K562 (cell line): Measurements from ENCODE around the gene CCDC85B. TPM values are rescaled to one million over a fixed set of nuclear protein-coding genes. Genes with fewer than 3 reads are reported as not detected.
A peak's percentile ranks its signal among the peaks of the same experiment; 100 is the strongest.

Experiments used
- ATF3 ChIP-seq, 2 experiments: fragments of 450-650 bp in 1 of 2; sonication (generic) in 1 of 2; formaldehyde crosslinking in 1 of 2; IDR thresholded peaks in 1 of 2; conservative IDR thresholded peaks in 1 of 2; 2 replicates each; pipeline versions ENCODE4 v1.6.1 to v1.8.1; 2016 to 2023; ENCODE audit warnings: mild to moderate bottlenecking in 2 of 2, moderate library complexity in 2 of 2, inconsistent platforms in 1 of 2, missing genetic modification reagents in 1 of 2
- BCL6 ChIP-seq: fragments of 250-450 bp; sonication (Bioruptor Pico); IDR thresholded peaks from 2 replicates; pipeline ENCODE4 v1.4.0; 2020
- CBX1 ChIP-seq: sonication (generic); IDR thresholded peaks from 2 replicates; pipeline ENCODE4 v1.6.1; 2016; ENCODE audit warnings: antibody characterized with exemption, low read depth, mild to moderate bottlenecking
- CBX3 ChIP-seq, 2 experiments: IDR thresholded peaks; 1 replicate in 1 of 2; 2 replicates in 1 of 2; pipeline ENCODE4 v1.6.1; 2012; ENCODE audit warnings: inconsistent platforms in 2 of 2, low read length in 2 of 2, borderline replicate concordance in 1 of 2, control low read depth in 1 of 2
- E2F4 ChIP-seq: sonication (generic); formaldehyde crosslinking; IDR thresholded peaks from 2 replicates; pipeline ENCODE4 v1.8.0; 2022; ENCODE audit warnings: mild to moderate bottlenecking, low read depth, missing genetic modification reagents
- GABPB2 ChIP-seq: fragments of 250-450 bp; sonication (Bioruptor Pico); conservative IDR thresholded peaks from 2 replicates; pipeline ENCODE4 v1.5.1; 2021; ENCODE audit warnings: mild to moderate bottlenecking
- IRF2 ChIP-seq: sonication (generic); formaldehyde crosslinking; IDR thresholded peaks from 2 replicates; pipeline ENCODE4 v1.8.1; 2022; ENCODE audit warnings: mild to moderate bottlenecking, missing genetic modification reagents
- KLF1 ChIP-seq: fragments of 450-650 bp; IDR thresholded peaks from 2 replicates; pipeline ENCODE4 v1.6.1; 2016; ENCODE audit warnings: missing genetic modification characterization, missing compliant biosample characterization
- MAZ ChIP-seq, 2 experiments: fragments of 450-650 bp in 1 of 2; sonication (generic) in 1 of 2; formaldehyde crosslinking; IDR thresholded peaks in 1 of 2; conservative IDR thresholded peaks in 1 of 2; 2 replicates each; pipeline versions ENCODE4 v1.4.0 to v1.5.0; 2020; ENCODE audit warnings: mild to moderate bottlenecking in 1 of 2, missing genetic modification reagents in 1 of 2
- MITF ChIP-seq: IDR thresholded peaks from 2 replicates; pipeline ENCODE4 v1.6.1; 2014; ENCODE audit warnings: antibody characterized with exemption
- MYNN ChIP-seq, 2 experiments: sonication (generic); formaldehyde crosslinking in 1 of 2; IDR thresholded peaks; 2 replicates each; pipeline versions ENCODE4 v1.5.0 to v1.6.1; 2016 to 2020; ENCODE audit warnings: antibody characterized with exemption in 1 of 2, missing genetic modification reagents in 1 of 2
- NCOA1 ChIP-seq: fragments of 450-650 bp; IDR thresholded peaks from 2 replicates; pipeline ENCODE4 v1.6.1; 2016; ENCODE audit warnings: low read depth
- NEUROD1 ChIP-seq: fragments of 150-350 bp; IDR thresholded peaks from 2 replicates; pipeline ENCODE4 v1.6.1; 2014; ENCODE audit warnings: borderline replicate concordance, low read length, low read depth; ENCODE audit not compliant: partially characterized antibody
- PTRF ChIP-seq: fragments of 450-650 bp; IDR thresholded peaks from 2 replicates; pipeline ENCODE4 v1.6.1; 2016; ENCODE audit warnings: mild to moderate bottlenecking, missing genetic modification characterization, missing compliant biosample characterization
- SETDB1 ChIP-seq: IDR thresholded peaks from one replicate; pipeline ENCODE4 v1.6.1; 2012; ENCODE audit warnings: low read length, control low read depth, inconsistent platforms
- SIRT6 ChIP-seq: IDR thresholded peaks from one replicate; pipeline ENCODE4 v1.6.1; 2012; ENCODE audit warnings: low read depth, mild to moderate bottlenecking, control low read depth, inconsistent platforms, low read length, moderate library complexity
- TRIM25 ChIP-seq: fragments of 450-650 bp; IDR thresholded peaks from 2 replicates; pipeline ENCODE4 v1.7.0; 2016; ENCODE audit warnings: borderline replicate concordance
- VEZF1 ChIP-seq: fragments of 200-800 bp; sonication (Bioruptor generic); IDR thresholded peaks from 2 replicates; pipeline ENCODE4 v1.6.1; 2017; ENCODE audit warnings: missing genetic modification characterization, missing compliant biosample characterization
- ZFP91 ChIP-seq: sonication (generic); formaldehyde crosslinking; IDR thresholded peaks from 2 replicates; pipeline ENCODE4 v1.8.0; 2022; ENCODE audit warnings: mild to moderate bottlenecking, missing genetic modification reagents
- ZNF23 ChIP-seq: fragments of 250-450 bp; sonication (Bioruptor Pico); IDR thresholded peaks from 2 replicates; pipeline ENCODE4 v1.4.0; 2020; ENCODE audit warnings: mild to moderate bottlenecking
- polyA plus RNA-seq, 8 experiments: library from polyadenylated mRNA; depleted of rRNA in 4 of 8; stranded (reverse) in 5 of 8; unstranded in 3 of 8; fragments of >200 nt; fragmentation: Nextera tagmentation in 2 of 8; fragmentation: Illumina TruSeq in 1 of 8; extraction: Ambion mirVana in 2 of 8; extraction: Trizol in 1 of 8; gene quantifications; 2 replicates each; pipeline versions ENCODE4 v1.2.1 to v1.2.3, GENCODE V29; 2011 to 2014; ENCODE audit warnings: inconsistent platforms in 1 of 8, missing spikeins in 1 of 8
- total RNA-seq, 7 experiments: library from RNA; depleted of rRNA in 6 of 7; stranded (reverse); fragments of >200 nt in 6 of 7; fragmentation: Illumina TruSeq in 2 of 7; extraction: Trizol in 2 of 7; gene quantifications; 2 replicates each; pipeline versions ENCODE4 v1.2.1 to v1.2.3, GENCODE V29; 2011 to 2021; ENCODE audit warnings: low replicate concordance in 1 of 7

The CCDC85B gene
- total and polyA plus RNA-seq, 9 of the 15 experiments (the other 6 are each of a cell fraction or from before 2014, with no cell fraction given): 0.14 to 138 (median 6.2) TPM

GRCh38 chr11:65934014-65934413 is 43.5 kb downstream of the CCDC85B start (continued):
- TF ChIP-seq MAZ (CRISPR knock-in tag; conservative IDR thresholded peaks at IDR 0.05 in 1 of 2, IDR thresholded peaks at IDR 0.05 in 1 of 2) (no peak), IRF2 (no peak), ATF3 (IDR thresholded peaks at IDR 0.05) (no peak), ATF3 (CRISPR knock-in tag; conservative IDR thresholded peaks at IDR 0.05) (no peak), ZFP91 (no peak), PTRF (tag) (no peak), VEZF1 (CRISPR knock-in tag) (peak; percentile 49; the same call in 1 of the 2 replicates), MYNN (IDR thresholded peaks at IDR 0.05) (no peak), MYNN (CRISPR knock-in tag; IDR thresholded peaks at IDR 0.05) (no peak), TRIM25 (no peak), E2F4 (CRISPR knock-in tag) (no peak), CBX3 (IDR thresholded peaks at IDR 0.05; ENCODE audit: borderline replicate concordance in 1 of 2, low read length in 2 of 2) (no peak), MITF (no peak), KLF1 (tag) (no peak), ZNF23 (CRISPR knock-in tag) (no peak), BCL6 (no peak), NEUROD1 (no peak), SIRT6 (no peak), GABPB2 (no peak), NCOA1 (no peak), SETDB1 (no peak), CBX1 (no peak)
